Astrocyte (in vitro differentiated cells and primary cell): ENCODE data around the gene LSM12. TPM values are rescaled to one million over a fixed set of nuclear protein-coding genes. Genes with fewer than 3 reads are reported as not detected.

Experiments used
- DNase-seq: peaks from one replicate; pipeline ENCODE4 v3.0.0-alpha.2; 2010; ENCODE audit warnings: low read depth
- FAIRE-seq: peaks from 2 replicates; lab custom pipeline; 2011; peaks lifted over from hg19 to GRCh38; lab: Jason Lieb, UNC
- H2AFZ ChIP-seq: 2 replicates; pipeline ENCODE4 v1.6.0; 2012; ENCODE audit warnings: low read depth, low read length, inconsistent platforms
- H3K27ac ChIP-seq: 2 replicates; pipeline ENCODE4 v1.5.1; 2011; ENCODE audit warnings: low read depth, low read length, inconsistent platforms
- H3K27me3 ChIP-seq: 2 replicates; pipeline ENCODE4 v1.6.0; 2011; ENCODE audit warnings: low read length, inconsistent platforms; ENCODE audit not compliant: insufficient read depth
- H3K36me3 ChIP-seq: 2 replicates; pipeline ENCODE4 v1.5.1; 2011; ENCODE audit warnings: low read length, inconsistent platforms; ENCODE audit not compliant: insufficient read depth
- H3K4me1 ChIP-seq: 2 replicates; pipeline ENCODE4 v1.5.1; 2011; ENCODE audit warnings: low read length, inconsistent platforms; ENCODE audit not compliant: insufficient read depth
- H3K4me2 ChIP-seq: 2 replicates; pipeline ENCODE4 v1.6.0; 2012; ENCODE audit warnings: low read length, inconsistent platforms
- H3K4me3 ChIP-seq: 2 replicates; pipeline ENCODE4 v1.5.1; 2011; ENCODE audit warnings: low read depth, mild to moderate bottlenecking, low read length, inconsistent platforms; ENCODE audit not compliant: insufficient read depth
- H3K79me2 ChIP-seq: 2 replicates; pipeline ENCODE4 v1.6.0; 2012; ENCODE audit warnings: mild to moderate bottlenecking, low read length, inconsistent platforms; ENCODE audit not compliant: insufficient read depth
- H3K9ac ChIP-seq: 2 replicates; pipeline ENCODE4 v1.6.0; 2012; ENCODE audit warnings: mild to moderate bottlenecking, low read length, inconsistent platforms
- H3K9me3 ChIP-seq: 2 replicates; pipeline ENCODE4 v1.5.1; 2012; ENCODE audit warnings: low read depth, mild to moderate bottlenecking, low read length, inconsistent platforms; ENCODE audit not compliant: insufficient read depth
- H4K20me1 ChIP-seq: 2 replicates; pipeline ENCODE4 v1.6.0; 2012; ENCODE audit warnings: low read length, inconsistent platforms; ENCODE audit not compliant: insufficient read depth
- H3K27ac Mint-ChIP-seq: one replicate; pipeline ENCODE4 v1.8.0; 2021; ENCODE audit warnings: mild to moderate bottlenecking, mixed read lengths; ENCODE audit not compliant: unreplicated experiment
- H3K27me3 Mint-ChIP-seq: one replicate; pipeline ENCODE4 v1.8.0; 2021; ENCODE audit warnings: low read depth, mixed read lengths; ENCODE audit not compliant: unreplicated experiment
- H3K36me3 Mint-ChIP-seq: one replicate; pipeline ENCODE4 v1.8.0; 2021; ENCODE audit warnings: low read depth, mixed read lengths; ENCODE audit not compliant: unreplicated experiment
- H3K4me1 Mint-ChIP-seq: one replicate; pipeline ENCODE4 v1.8.0; 2021; ENCODE audit warnings: low read depth, mixed read lengths; ENCODE audit not compliant: unreplicated experiment
- H3K4me3 Mint-ChIP-seq: one replicate; pipeline ENCODE4 v1.8.0; 2021; ENCODE audit warnings: mild to moderate bottlenecking, moderate library complexity, mixed read lengths; ENCODE audit not compliant: unreplicated experiment
- H3K9me3 Mint-ChIP-seq: one replicate; pipeline ENCODE4 v1.8.0; 2021; ENCODE audit warnings: mild to moderate bottlenecking, mixed read lengths; ENCODE audit not compliant: unreplicated experiment
- CTCF ChIP-seq: IDR thresholded peaks from 2 replicates; pipeline ENCODE4 v1.5.1; 2011; ENCODE audit warnings: low read depth, mild to moderate bottlenecking, inconsistent platforms, low read length, moderate library complexity; ENCODE audit not compliant: insufficient read depth
- EZH2 ChIP-seq: IDR thresholded peaks from 2 replicates; pipeline ENCODE4 v1.6.1; 2012; ENCODE audit warnings: mild to moderate bottlenecking, low read length, inconsistent platforms; ENCODE audit not compliant: insufficient read depth
- total RNA-seq: library from RNA; stranded (reverse); gene quantifications from 2 replicates; pipeline ENCODE4 v1.2.1, GENCODE V29; 2021

The LSM12 gene
- total RNA-seq, 1 donor from 2014 or later = 90.5 TPM

- no peaks in the 10 kb centered on the region for H3K9me3 ChIP-seq
- H4K20me1 ChIP-seq = no peaks in the 10 kb centered on the region
- H3K4me2 ChIP-seq = peak overlapping the region; percentile 86
- H3K27me3 ChIP-seq = no peaks in the 10 kb centered on the region
- peak overlapping the region; percentile 45 for H2AFZ ChIP-seq
- Mint-ChIP-seq H3K36me3 (peaks cover 19% of the 10 kb centered on the region), H3K27ac (peak overlapping the region; percentile 89), H3K4me1 (peaks cover 27% of the 10 kb centered on the region), H3K4me3 (peak overlapping the region; percentile 62), H3K9me3 (no peaks in the 10 kb centered on the region), H3K27me3 (no peaks in the 10 kb centered on the region)
- peak; percentile 88 for DNase-seq
- peaks cover 3% of the 10 kb centered on the region for H3K36me3 ChIP-seq
- peak overlapping the region; percentile 87 for H3K9ac ChIP-seq
- peak overlapping the region; percentile 41 for H3K4me3 ChIP-seq
- H3K79me2 ChIP-seq = no peaks in the 10 kb centered on the region
- H3K4me1 ChIP-seq = peaks cover 28% of the 10 kb centered on the region
- peak overlapping the region; percentile 77 for H3K27ac ChIP-seq
- TF ChIP-seq EZH2 (no peak), CTCF (no peak)
- no peak for FAIRE-seq
These were observed 20.2 kb upstream of the LSM12 start for GRCh38 chr17:44086364-44087311.

- Histone ChIP-seq H3K79me2 (no peaks in the 10 kb centered on the region), H3K36me3 (peaks cover 1% of the 10 kb centered on the region), H4K20me1 (no peaks in the 10 kb centered on the region), H2AFZ (no peak overlapping the region), H3K4me2 (peak overlapping the region; percentile 67), H3K4me3 (no peak overlapping the region), H3K27me3 (no peaks in the 10 kb centered on the region), H3K9me3 (no peaks in the 10 kb centered on the region), H3K27ac (peak overlapping the region; percentile 73), H3K4me1 (peaks cover 30% of the 10 kb centered on the region), H3K9ac (peak overlapping the region; percentile 79)
- Mint-ChIP-seq H3K9me3 (no peaks in the 10 kb centered on the region), H3K4me3 (peak overlapping the region; percentile 73), H3K4me1 (peaks cover 27% of the 10 kb centered on the region), H3K27me3 (no peaks in the 10 kb centered on the region), H3K36me3 (peaks cover 18% of the 10 kb centered on the region), H3K27ac (peak overlapping the region; percentile 83)
- FAIRE-seq (no peak), DNase-seq (no peak)
- no peak for TF ChIP-seq CTCF
- no peak for TF ChIP-seq EZH2
These were observed 19.4 kb upstream of the LSM12 start for GRCh38 chr17:44085908-44086307.

GRCh38 chr17:44084921-44085320 lies 18.4 kb upstream of the LSM12 start:
- Mint-ChIP-seq H3K4me1 (peaks cover 27% of the 10 kb centered on the region), H3K36me3 (peaks cover 19% of the 10 kb centered on the region), H3K27me3 (no peaks in the 10 kb centered on the region), H3K27ac (no peak overlapping the region), H3K9me3 (no peaks in the 10 kb centered on the region), H3K4me3 (no peak overlapping the region)
- FAIRE-seq (no peak), DNase-seq (no peak)
- TF ChIP-seq CTCF (no peak), EZH2 (no peak)
- Histone ChIP-seq H3K27me3 (no peaks in the 10 kb centered on the region), H3K4me2 (no peak overlapping the region), H3K4me3 (no peak overlapping the region), H3K4me1 (peaks cover 30% of the 10 kb centered on the region), H2AFZ (no peak overlapping the region), H3K27ac (no peak overlapping the region), H3K9ac (no peak overlapping the region), H3K79me2 (no peaks in the 10 kb centered on the region), H3K9me3 (no peaks in the 10 kb centered on the region), H3K36me3 (no peaks in the 10 kb centered on the region), H4K20me1 (no peaks in the 10 kb centered on the region)
